Astrocyte of the spinal cord (primary cell): Measurements from ENCODE around the gene B4GALT6.
"Not testable (repeated sequence)": the region's sequence is repeated elsewhere in the genome, so short reads cannot be mapped to it uniquely, and the experiment has no call there.

ENCODE experiments used
- DNase-seq: peaks from one replicate; pipeline ENCODE4 v3.0.0; 2011; ENCODE audit warnings: low read depth, low spot score
- H3K4me3 ChIP-seq: 2 replicates; pipeline ENCODE4 v1.5.1; 2011; ENCODE audit warnings: low read depth, mild to moderate bottlenecking, low read length, moderate library complexity
- in situ Hi-C: cut with HindIII; loops from 2 replicates; pipeline ENCODE4 v1.10.0; 2017; ENCODE audit warnings: low sequenced_read_pairs
- TF ChIP-seq, protein P1 (sequence below): IDR thresholded peaks from 2 replicates; pipeline ENCODE4 v1.5.1; 2012; ENCODE audit warnings: low read depth, mild to moderate bottlenecking, low read length, inconsistent platforms

Gene B4GALT6

GRCh38 chr18:31684279-31685096, at the start of gene B4GALT6:
B4GALT6 (minus strand) TSS chr18:31684581; CDS start chr18:31684426, 155 bp downstream.
- H3K4me3 ChIP-seq, result peak within 1 kb of the TSS; percentile 71
- in situ Hi-C loops, result no loop called here

DNA sequence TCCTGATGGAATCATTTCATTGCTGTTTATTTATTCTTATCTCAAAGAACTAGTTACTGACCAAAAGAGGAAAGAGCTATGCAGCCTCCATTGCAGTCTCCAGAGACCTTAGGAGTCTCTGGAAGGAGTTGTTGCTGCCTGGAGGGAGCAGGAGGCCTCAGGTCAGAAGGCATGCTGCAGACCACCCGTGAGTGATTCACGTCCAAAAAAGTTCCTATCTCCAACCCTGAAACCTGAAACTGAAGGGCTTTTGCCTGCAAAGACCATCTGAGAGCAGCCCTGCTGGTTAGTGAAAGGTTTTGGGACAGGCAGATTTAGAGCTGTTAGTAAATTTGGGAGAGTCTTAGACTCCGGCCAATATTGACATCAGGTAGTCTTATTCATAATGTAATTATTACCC, 47.2 kb upstream of the B4GALT6 start:
- no peak for DNase-seq
- no peak overlapping the region for H3K4me3 ChIP-seq
- TF ChIP-seq, protein P1, sequence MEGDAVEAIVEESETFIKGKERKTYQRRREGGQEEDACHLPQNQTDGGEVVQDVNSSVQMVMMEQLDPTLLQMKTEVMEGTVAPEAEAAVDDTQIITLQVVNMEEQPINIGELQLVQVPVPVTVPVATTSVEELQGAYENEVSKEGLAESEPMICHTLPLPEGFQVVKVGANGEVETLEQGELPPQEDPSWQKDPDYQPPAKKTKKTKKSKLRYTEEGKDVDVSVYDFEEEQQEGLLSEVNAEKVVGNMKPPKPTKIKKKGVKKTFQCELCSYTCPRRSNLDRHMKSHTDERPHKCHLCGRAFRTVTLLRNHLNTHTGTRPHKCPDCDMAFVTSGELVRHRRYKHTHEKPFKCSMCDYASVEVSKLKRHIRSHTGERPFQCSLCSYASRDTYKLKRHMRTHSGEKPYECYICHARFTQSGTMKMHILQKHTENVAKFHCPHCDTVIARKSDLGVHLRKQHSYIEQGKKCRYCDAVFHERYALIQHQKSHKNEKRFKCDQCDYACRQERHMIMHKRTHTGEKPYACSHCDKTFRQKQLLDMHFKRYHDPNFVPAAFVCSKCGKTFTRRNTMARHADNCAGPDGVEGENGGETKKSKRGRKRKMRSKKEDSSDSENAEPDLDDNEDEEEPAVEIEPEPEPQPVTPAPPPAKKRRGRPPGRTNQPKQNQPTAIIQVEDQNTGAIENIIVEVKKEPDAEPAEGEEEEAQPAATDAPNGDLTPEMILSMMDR, result no peak
- in situ Hi-C loops, result no loop called here

More at GRCh38 chr18:31684279-31685096, at the start of gene B4GALT6:
- peak; percentile 43 for DNase-seq
- TF ChIP-seq, protein P1, result no peak

DNA sequence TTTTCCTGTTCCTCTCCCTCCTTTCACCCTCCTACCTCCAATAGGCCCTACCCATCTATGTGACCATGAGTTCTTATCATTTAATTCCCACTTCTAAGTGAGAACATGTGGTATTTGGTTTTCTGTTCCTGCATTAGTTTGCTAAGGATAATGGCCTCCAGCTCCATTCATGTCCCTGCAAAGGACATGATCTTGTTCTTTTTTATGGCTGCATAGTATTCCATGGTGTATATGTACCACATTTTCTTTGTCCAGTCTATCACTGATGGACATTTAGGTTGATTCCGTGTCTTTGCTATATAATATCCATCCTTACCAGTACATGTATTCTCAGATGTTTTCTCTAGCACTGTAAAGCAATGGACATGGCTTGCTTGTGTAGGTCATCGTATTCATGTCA, 44.8 kb upstream of the B4GALT6 start:
- H3K4me3 ChIP-seq, DNase-seq, in situ Hi-C loops: not testable (repeated sequence)

DNA sequence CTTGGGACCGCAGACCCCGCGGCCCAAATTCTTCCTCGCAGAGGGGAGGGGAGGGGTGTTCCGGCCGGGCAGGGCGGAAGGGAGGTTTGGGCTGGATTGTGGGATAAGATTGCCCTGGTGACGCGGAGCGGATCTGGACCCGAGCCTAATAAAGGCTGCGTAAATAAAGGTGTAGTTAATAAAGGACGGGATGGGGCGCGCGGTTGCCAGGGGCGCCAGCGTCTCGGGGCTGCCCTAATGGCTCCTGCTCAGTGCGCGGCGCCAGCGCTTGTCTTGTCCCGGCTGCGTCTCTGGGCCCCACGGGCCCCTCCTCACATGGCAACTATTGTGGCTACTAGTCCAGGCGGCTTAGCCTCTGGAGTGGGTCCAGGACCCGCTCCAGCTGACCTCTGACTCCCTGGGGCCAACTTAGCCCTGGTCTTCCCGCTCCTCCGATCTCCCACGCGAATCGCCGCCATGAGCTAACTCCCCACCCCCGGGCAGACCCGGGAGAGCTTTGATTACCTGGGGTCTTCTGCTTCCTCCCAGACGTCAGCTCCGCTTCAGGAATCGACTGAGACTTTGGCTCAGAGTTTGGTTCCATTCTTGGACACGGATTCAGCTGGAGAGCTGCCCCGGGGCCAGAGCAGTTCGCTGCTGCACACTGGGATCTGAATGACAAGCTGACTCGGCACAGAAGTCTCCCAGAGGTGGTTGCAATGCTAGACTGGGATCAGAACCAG, 39.8 kb upstream of the B4GALT6 start:
- H3K4me3 ChIP-seq, result peak overlapping the region; percentile 50
- peak; percentile 6 for DNase-seq
- in situ Hi-C loops, result no loop called here
- TF ChIP-seq, protein P1, result no peak

DNA sequence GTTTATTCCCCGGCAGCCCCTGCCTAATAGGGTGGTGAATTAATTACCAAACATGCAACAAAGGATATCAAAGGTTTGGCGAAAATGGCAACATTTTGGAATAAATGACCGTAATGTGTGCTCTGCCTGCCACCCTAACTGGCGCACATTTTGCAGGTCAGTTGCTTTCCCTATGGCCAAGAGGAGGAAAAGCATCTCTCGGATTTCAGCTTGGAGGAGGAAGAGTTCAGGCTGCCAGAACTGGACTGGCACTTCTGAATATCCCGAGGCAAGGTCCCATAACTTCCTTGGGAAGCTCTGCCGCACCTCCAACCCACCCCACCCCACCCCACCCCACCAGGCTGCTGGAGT, 39.2 kb upstream of the B4GALT6 start:
- TF ChIP-seq, protein P1, result no peak
- in situ Hi-C loops, result no loop called here
- DNase-seq, result no peak
- no peak overlapping the region for H3K4me3 ChIP-seq

DNA sequence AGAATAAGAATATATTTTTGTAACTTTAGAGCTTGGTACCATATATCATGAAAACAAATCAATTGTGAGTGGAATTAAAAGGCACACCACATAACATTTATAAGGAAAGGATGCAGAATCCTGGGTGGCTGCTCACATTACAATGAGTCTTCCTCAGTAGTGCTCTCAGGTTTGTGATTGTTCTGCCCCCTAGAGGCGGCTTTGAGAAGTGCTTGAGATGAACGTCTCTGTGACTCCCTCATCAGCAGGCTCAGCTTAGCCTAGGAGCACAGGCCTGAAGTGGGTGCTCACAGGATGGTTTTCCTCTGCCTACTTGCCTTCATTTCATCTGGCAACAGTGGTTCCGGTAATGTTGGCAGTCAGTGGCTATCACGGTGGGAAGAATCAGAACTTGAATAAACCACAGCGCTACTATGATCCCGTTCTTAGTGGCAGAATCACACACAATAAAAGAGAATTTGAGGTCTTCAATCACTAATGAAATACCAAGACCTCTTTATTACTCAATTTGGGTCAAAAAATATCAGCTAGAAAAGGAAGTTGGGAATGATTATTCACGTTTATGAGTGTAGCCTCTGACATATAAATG, 38.1 kb upstream of the B4GALT6 start:
- in situ Hi-C loops, result no loop called here
- TF ChIP-seq, protein P1, result peak; percentile 89
- no peak overlapping the region for H3K4me3 ChIP-seq
- peak; percentile 77 for DNase-seq
